SJCRH30 (cell line): ENCODE measurements around the gene LIPE. TPM values are rescaled to one million over a fixed set of nuclear protein-coding genes. Genes with fewer than 3 reads are reported as not detected.

ENCODE experiments used
- DNase-seq, 2 experiments: peaks; one replicate each; pipeline ENCODE4 v3.0.0-alpha.2; 2015 to 2020
- H3K27ac ChIP-seq: fragments of 250-450 bp; sonication (Bioruptor Pico); 2 replicates; pipeline ENCODE4 v1.5.1; 2020; ENCODE audit warnings: mild to moderate bottlenecking, moderate library complexity
- H3K27me3 ChIP-seq: fragments of 250-450 bp; sonication (Bioruptor Pico); 2 replicates; pipeline ENCODE4 v1.5.1; 2020; ENCODE audit warnings: mild to moderate bottlenecking, moderate library complexity
- H3K36me3 ChIP-seq: fragments of 250-450 bp; sonication (Bioruptor Pico); 2 replicates; pipeline ENCODE4 v1.5.1; 2020; ENCODE audit warnings: mild to moderate bottlenecking, moderate library complexity
- H3K4me1 ChIP-seq: fragments of 250-450 bp; sonication (Bioruptor Pico); 2 replicates; pipeline ENCODE4 v1.5.1; 2020; ENCODE audit warnings: mild to moderate bottlenecking, moderate library complexity
- H3K4me3 ChIP-seq: fragments of 250-450 bp; sonication (Bioruptor Pico); 2 replicates; pipeline ENCODE4 v1.5.1; 2020; ENCODE audit warnings: mild to moderate bottlenecking, moderate library complexity
- H3K9me3 ChIP-seq: fragments of 250-450 bp; sonication (Bioruptor Pico); replicated peaks from 2 replicates; pipeline ENCODE4 v1.5.1; 2020; ENCODE audit warnings: mild to moderate bottlenecking, moderate library complexity
- total RNA-seq: library from RNA; depleted of rRNA; stranded (reverse); fragments of >200 nt; shearing (Covaris generic); gene quantifications from 2 replicates; pipeline ENCODE4 v1.2.3, GENCODE V29; 2014; rRNA removed

The LIPE gene, protein sequence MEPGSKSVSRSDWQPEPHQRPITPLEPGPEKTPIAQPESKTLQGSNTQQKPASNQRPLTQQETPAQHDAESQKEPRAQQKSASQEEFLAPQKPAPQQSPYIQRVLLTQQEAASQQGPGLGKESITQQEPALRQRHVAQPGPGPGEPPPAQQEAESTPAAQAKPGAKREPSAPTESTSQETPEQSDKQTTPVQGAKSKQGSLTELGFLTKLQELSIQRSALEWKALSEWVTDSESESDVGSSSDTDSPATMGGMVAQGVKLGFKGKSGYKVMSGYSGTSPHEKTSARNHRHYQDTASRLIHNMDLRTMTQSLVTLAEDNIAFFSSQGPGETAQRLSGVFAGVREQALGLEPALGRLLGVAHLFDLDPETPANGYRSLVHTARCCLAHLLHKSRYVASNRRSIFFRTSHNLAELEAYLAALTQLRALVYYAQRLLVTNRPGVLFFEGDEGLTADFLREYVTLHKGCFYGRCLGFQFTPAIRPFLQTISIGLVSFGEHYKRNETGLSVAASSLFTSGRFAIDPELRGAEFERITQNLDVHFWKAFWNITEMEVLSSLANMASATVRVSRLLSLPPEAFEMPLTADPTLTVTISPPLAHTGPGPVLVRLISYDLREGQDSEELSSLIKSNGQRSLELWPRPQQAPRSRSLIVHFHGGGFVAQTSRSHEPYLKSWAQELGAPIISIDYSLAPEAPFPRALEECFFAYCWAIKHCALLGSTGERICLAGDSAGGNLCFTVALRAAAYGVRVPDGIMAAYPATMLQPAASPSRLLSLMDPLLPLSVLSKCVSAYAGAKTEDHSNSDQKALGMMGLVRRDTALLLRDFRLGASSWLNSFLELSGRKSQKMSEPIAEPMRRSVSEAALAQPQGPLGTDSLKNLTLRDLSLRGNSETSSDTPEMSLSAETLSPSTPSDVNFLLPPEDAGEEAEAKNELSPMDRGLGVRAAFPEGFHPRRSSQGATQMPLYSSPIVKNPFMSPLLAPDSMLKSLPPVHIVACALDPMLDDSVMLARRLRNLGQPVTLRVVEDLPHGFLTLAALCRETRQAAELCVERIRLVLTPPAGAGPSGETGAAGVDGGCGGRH
- not detected in 2 replicates for total RNA-seq

DNA sequence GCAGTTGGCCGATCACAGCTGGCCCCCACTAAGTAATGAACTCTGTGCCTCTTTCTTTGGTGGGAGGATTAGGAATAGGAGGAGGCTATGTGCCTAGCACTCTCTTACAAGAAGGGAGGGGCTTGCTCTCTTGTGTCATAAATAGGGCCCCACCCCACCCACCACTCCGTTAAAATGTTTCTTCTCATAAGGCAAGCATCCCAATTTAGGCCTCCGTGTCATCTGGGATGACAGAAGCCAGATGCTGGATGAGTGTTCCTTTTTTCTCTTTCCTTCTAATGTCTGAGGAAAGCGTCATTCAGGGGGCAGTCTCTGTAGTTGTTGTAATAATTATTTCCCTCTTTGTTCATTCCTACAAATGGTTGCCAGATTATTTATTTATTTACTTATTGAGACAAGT lies at the start of gene LIPE:
LIPE (minus strand) TSS at position 76 of the 400 bp plus-strand sequence. CDS start 239 bp downstream, outside the sequence.
- Histone ChIP-seq H3K4me1 (no peaks in the 10 kb centered on the region), H3K27ac (no peak within 1 kb of the TSS), H3K4me3 (no peak within 1 kb of the TSS), H3K9me3 (no peaks in the 10 kb centered on the region), H3K27me3 (no peaks in the 10 kb centered on the region; the same call in 1 of the 2 replicates), H3K36me3 (no peaks in the 10 kb centered on the region)
- no peak for DNase-seq

DNA sequence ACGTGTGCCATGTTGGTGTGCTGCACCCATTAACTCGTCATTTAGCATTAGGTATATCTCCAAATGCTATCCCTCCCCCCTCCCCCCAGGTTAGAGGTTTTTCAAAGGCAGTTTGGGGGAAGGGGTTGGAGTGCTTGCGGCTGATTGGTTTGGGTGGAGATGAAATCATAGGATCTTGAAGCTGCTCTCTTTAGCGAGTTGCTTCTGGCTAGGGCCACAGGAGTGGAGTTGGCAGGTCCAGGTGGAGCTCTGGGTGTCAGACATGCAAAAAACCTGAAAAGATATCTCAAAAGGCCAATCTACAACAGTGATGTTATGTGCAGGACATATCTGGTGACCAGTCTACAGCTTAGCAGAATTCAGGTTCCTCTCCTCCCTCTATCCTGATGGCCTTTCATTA lies 48.2 kb upstream of the LIPE start:
- H3K36me3 ChIP-seq = no peaks in the 10 kb centered on the region
- DNase-seq = no peak
- H3K27me3 ChIP-seq = peaks cover 4% of the 10 kb centered on the region; the same call in 1 of the 2 replicates
- H3K9me3 ChIP-seq = no peaks in the 10 kb centered on the region
- H3K27ac ChIP-seq = no peak overlapping the region
- no peaks in the 10 kb centered on the region for H3K4me1 ChIP-seq
- H3K4me3 ChIP-seq = no peak overlapping the region

DNA sequence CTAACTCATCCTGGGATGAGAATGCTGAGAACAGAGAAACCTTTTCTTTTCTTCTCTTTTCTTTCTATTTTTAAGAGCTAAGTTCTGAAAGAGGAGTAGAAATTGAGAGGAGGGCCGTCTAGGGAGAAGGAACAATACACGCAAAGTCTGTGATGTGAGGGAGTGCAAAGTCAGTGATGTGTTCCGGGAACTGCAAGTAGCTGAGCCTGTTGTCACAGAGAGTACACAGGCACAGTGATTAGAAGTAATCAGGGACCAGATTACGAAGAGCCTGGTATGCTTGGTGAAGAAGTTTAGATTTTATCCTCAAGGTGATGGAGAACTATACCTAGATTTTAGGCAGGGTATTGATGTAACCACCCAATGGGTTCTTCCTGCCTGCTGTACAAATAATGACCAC lies 47.6 kb upstream of the LIPE start:
- DNase-seq = no peak

DNA sequence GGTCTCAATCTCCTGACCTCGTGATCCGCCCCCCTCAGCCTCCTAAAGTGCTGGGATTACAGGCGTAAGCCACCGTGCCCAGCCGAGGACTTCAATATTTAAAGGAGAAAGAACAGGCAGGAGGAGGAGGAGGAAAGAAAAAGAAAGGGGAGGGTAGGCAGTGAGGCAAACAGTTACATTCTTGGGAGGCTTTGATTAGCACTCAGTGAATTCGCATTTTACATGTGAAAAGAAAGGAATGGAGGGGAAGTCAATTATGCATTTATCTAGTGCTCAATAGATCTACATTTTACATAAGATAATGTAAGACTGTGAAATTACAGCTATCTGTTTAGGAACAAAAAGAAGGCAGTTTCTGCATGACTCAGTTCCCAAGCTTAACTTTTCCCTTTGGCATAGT lies 46.5 kb upstream of the LIPE start:
- Histone ChIP-seq H3K27me3 (peaks cover 4% of the 10 kb centered on the region; the same call in 1 of the 2 replicates), H3K4me1 (peaks cover 7% of the 10 kb centered on the region; the same call in 1 of the 2 replicates), H3K4me3 (no peak overlapping the region), H3K36me3 (no peaks in the 10 kb centered on the region), H3K9me3 (no peaks in the 10 kb centered on the region), H3K27ac (no peak overlapping the region)
- DNase-seq = no peak

More for the DNA sequence above, 47.6 kb upstream of the LIPE start:
- Histone ChIP-seq H3K27me3 (peaks cover 4% of the 10 kb centered on the region; the same call in 1 of the 2 replicates), H3K4me3 (no peak overlapping the region), H3K9me3 (no peaks in the 10 kb centered on the region), H3K36me3 (no peaks in the 10 kb centered on the region), H3K27ac (no peak overlapping the region), H3K4me1 (peaks cover 3% of the 10 kb centered on the region; the same call in 1 of the 2 replicates)

DNA sequence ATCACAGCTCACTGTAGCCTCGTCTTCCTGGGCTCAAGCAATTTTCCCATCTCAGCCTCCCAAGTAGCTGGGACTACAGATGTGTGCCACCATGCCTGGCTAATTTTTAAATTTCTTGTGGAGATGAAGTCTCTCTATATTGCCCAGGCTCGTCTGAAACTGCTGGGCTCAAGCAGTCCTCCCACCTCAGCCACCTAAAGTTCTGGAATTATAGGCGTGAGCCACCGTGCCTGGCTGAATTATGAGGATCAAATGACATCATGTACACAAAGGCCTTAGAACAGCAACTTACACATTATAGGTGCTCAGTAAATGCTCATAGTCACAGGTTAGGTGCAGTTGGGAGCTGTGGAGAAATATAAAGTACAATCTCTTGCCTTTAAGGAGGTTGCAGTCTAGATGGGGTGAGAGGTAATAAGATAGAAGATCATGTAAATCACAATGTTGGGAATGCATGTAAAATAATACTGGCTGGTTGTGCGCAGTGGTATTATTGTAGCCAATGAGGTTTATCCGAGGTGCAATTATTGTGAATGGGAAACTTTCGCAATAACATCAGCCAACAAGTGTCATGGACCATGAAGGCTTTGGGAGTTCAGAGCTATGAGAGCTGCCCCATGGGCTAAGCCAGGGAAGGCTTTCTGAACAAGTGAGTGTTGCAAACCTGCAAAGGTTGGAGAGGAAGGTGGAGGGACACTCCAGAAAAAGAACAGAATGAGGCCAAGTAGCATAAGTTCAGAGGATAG lies 45.4 kb upstream of the LIPE start:
- peaks cover 13% of the 10 kb centered on the region; the same call in 1 of the 2 replicates for H3K4me1 ChIP-seq
- no peaks in the 10 kb centered on the region for H3K36me3 ChIP-seq
- no peaks in the 10 kb centered on the region for H3K9me3 ChIP-seq
- no peak overlapping the region for H3K27ac ChIP-seq
- peaks cover 4% of the 10 kb centered on the region; the same call in 1 of the 2 replicates for H3K27me3 ChIP-seq
- DNase-seq = no peak
- H3K4me3 ChIP-seq = no peak overlapping the region

DNA sequence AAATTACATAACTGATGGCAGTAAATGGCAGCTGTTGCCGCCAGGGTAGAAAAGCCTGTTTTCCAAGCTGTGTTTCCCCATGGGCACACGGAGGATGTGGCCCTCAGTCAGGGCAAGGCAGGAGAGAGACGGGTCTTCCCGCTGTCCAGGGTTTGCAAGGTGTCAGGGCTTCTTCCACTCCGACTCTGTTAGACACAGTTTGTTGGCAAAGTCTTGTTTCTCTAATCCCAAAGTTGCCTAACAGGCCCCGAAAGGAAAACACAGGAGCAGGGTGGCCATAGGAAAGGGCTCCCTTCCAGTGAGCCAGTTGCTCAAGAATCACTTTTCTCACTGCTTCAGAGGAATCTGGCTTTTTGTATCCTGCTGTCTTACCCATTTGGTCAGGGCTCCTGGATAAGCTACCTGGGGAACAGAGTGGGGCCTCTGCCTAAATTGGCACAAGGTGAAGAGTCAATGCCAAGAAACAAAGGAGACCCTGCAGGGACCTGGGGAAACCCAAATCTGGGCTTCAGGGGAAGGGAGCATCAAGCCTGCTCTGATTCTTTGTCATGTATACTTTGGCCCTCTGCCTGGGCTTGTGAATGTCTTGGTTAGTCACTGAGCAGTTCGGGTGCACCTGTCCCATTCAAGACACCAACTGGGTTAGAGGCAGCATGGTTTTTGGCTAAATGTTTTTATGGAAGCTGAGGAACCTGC lies 44.5 kb upstream of the LIPE start:
- no peaks in the 10 kb centered on the region for H3K36me3 ChIP-seq
- H3K27ac ChIP-seq = no peak overlapping the region
- H3K27me3 ChIP-seq = peaks cover 4% of the 10 kb centered on the region; the same call in 1 of the 2 replicates
- peaks cover 13% of the 10 kb centered on the region; the same call in 1 of the 2 replicates for H3K4me1 ChIP-seq
- H3K4me3 ChIP-seq = no peak overlapping the region
- DNase-seq = peak; percentile 14 to 25
- no peaks in the 10 kb centered on the region for H3K9me3 ChIP-seq

DNA sequence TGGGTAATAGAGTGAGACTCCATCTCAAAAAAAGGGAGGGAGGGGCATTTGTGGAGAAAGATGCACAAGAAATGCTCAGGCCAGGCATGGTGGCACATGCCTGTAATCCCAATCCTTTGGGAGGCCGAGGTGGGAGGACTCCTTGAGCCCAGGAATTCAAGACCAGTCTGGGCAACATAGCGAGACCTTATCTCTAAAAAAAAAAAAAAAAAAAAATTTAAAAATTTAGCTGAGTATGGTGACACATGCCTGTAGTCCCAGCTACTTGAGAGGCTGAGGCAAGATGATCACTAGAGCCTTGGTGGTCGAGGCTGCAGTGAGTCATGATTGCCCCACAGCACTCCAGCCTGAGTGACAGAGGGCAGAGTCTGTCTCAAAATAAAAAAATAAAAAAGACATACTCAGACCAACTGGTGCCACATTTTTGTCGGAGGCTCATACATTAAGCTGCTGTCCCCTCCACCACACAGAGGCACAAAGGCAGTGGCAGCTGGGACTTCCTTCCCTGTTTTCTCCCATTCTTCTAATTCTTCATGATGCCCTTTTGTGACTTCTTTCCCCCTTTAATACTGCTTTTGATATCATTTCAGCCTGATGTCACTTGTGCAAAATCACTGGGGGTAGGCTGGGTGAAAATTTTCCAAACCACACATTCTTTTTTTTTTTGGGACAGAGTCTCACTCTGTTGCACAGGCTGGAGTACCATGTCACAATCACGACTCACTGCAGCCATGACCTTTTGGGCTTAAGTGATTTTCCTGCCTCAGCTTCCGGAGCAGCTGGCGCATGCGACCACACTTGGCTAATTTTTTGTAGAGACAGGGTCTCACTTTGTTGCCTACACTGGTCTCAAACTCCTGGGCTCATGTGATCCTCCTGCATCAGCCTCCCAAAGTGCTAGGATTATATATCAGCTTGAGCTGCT lies 42.4 kb upstream of the LIPE start:
- H3K4me3 ChIP-seq = no peak overlapping the region
- peaks cover 13% of the 10 kb centered on the region; the same call in 1 of the 2 replicates for H3K4me1 ChIP-seq
- peak in 1 of 2 experiments; percentile 27 for DNase-seq
- no peaks in the 10 kb centered on the region for H3K36me3 ChIP-seq
- H3K9me3 ChIP-seq = no peaks in the 10 kb centered on the region
- H3K27me3 ChIP-seq = peaks cover 4% of the 10 kb centered on the region; the same call in 1 of the 2 replicates
- H3K27ac ChIP-seq = no peak overlapping the region

DNA sequence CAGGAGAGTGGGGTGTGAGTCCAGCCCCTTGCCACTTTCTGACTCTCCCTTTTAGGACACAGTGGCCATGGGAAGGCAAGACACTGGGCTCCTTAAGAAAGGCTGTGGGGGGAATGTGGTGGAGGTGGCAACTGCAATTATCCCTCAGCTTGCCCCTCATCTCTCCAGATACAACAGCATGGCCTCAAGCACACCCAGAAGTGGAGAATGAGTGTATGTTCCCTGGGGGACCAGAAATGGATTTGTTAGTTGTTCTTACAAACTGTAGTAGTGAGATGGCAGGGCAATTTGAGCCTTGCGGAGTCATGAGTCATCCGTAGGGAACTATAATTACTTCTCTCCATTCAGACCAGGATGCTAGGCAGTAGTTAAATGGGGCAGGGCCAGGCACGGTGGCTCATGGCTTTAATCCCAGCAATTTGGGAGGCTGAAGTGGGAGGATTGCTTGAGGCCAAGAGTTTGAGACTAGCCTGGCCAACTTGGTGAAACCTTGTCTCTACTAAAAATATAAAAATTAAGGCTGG lies 41.1 kb upstream of the LIPE start:
- H3K9me3 ChIP-seq = no peaks in the 10 kb centered on the region
- peaks cover 13% of the 10 kb centered on the region; the same call in 1 of the 2 replicates for H3K4me1 ChIP-seq
- peaks cover 4% of the 10 kb centered on the region; the same call in 1 of the 2 replicates for H3K27me3 ChIP-seq
- no peaks in the 10 kb centered on the region for H3K36me3 ChIP-seq
- peak; percentile 10 to 45 for DNase-seq
- H3K27ac ChIP-seq = no peak overlapping the region
- H3K4me3 ChIP-seq = no peak overlapping the region

DNA sequence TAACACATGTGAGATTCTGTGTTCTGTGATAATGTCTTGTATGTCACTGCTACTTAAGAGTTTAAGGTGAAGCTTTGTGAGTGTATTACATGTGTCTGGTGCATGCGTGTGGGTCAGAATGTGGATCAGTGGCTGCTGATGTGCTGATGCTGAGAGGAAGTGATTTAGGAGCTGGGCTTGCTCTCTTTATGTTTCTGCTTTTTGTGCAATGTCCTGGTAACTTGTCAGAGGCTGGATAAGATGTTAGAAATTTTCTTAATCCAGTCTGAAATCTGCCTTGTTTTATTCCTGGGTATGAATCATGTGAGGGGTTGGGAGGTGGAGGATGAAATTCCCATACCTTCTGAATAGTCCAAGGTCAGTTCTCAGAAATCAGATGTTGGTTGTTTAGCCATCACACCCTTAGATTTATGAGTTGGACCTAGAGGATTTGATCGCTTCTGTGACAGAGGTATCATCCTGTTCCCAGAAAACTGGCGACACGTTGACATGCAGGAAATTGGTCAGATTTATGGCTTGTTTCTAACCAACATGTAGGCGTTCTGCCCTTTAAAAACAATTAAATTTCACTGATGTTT lies 40.1 kb upstream of the LIPE start:
- Histone ChIP-seq H3K27ac (no peak overlapping the region), H3K4me1 (peaks cover 13% of the 10 kb centered on the region; the same call in 1 of the 2 replicates), H3K36me3 (no peaks in the 10 kb centered on the region), H3K27me3 (peaks cover 6% of the 10 kb centered on the region), H3K9me3 (no peaks in the 10 kb centered on the region), H3K4me3 (no peak overlapping the region)
- no peak for DNase-seq

DNA sequence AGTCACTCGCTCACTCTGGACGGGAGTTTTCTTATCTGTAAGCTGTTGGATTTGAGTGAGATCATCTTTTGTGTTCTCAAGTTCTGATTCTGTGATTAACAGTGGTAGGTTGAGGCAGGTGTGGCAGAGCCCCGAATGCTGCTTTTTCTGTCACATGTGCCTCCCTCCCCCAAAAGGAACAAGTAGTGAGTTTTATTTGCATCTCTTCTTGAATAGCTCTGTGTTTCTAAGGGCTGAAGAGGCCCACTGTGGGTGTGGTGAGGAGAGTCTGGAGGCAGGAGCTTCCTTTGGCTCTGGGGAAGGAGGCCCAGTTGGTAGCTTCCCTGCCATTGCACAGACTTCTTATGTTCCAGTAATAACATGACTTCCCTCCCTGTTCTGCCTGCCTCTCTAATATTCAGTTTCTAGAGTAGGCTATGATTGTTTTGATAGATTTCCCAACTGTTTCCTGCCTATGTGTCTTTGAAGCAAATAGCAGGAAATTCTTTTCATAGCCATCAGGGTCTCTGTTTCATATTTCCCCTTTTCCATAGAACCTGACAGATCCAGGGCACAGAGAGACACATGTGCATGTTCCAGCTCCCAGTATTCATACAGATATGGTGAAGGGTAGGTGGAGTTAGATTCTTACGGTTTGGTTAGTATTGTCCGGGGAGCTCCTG lies 39.5 kb upstream of the LIPE start:
- no peak for DNase-seq
- no peak overlapping the region for H3K27ac ChIP-seq
- H3K4me1 ChIP-seq = peaks cover 13% of the 10 kb centered on the region; the same call in 1 of the 2 replicates
- no peaks in the 10 kb centered on the region for H3K36me3 ChIP-seq
- H3K9me3 ChIP-seq = no peaks in the 10 kb centered on the region
- no peak overlapping the region for H3K4me3 ChIP-seq
- H3K27me3 ChIP-seq = peaks cover 8% of the 10 kb centered on the region

DNA sequence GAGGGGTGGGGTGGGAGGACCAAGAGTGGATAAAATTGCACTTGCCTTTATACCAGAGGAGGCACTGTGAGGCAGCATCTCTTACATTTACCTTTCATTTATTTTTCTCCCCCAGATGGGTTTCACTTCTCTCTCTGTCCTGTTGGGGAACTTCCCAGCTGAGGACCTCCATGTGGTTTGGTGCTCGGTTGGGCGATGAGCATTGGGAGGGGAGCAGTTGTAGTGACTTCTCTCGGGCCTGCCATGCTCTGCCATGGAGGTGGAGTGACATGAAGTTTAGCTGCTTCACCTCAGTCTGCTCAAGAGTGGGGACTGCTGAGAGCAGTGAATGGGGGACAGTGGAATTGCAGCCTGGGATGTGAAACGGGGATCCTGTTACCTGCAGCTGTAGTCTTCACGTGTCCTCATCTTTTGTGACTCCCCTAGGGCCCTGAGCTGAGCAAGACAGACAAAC lies 38.7 kb upstream of the LIPE start:
- Histone ChIP-seq H3K4me1 (peaks cover 13% of the 10 kb centered on the region; the same call in 1 of the 2 replicates), H3K4me3 (no peak overlapping the region), H3K36me3 (no peaks in the 10 kb centered on the region), H3K27ac (no peak overlapping the region), H3K9me3 (no peaks in the 10 kb centered on the region), H3K27me3 (peaks cover 7% of the 10 kb centered on the region)
- DNase-seq = no peak
